Right cardiac atrium (tissue), 5 donors: Measurements from ENCODE around the gene PARG. TPM values are rescaled to one million over a fixed set of nuclear protein-coding genes. Genes with fewer than 3 reads are reported as not detected.
A peak's percentile ranks its signal among the peaks of the same experiment; 100 is the strongest.
"Not testable (repeated sequence)": the region's sequence is repeated elsewhere in the genome, so short reads cannot be mapped to it uniquely, and the experiment has no call there.

ENCODE experiments used
- ATAC-seq, 2 donors: fragments of 200-7000 bp; cut with Tn5 transposase; one replicate each; pipeline versions ENCODE4 v1.8.0 to v1.9.1; 2020; ENCODE audit warnings: moderate library complexity in 2 of 2, mild to moderate bottlenecking in 1 of 2
- DNase-seq, 3 donors: peaks; one replicate each; pipeline ENCODE4 v3.0.0-alpha.2; 2020
- H3K27ac ChIP-seq: one replicate; pipeline ENCODE4 v1.5.1; 2013; ENCODE audit warnings: mild to moderate bottlenecking, low read length, control low read depth, moderate library complexity
- H3K27me3 ChIP-seq: one replicate; pipeline ENCODE4 v1.6.1; 2013; ENCODE audit not compliant: control insufficient read depth, insufficient read depth
- H3K4me1 ChIP-seq: one replicate; pipeline ENCODE4 v1.6.1; 2013; ENCODE audit warnings: low read length; ENCODE audit not compliant: control insufficient read depth, insufficient read depth
- H3K4me3 ChIP-seq: one replicate; pipeline ENCODE4 v1.5.1; 2013; ENCODE audit warnings: low read length, control low read depth
- H3K9me3 ChIP-seq: one replicate; pipeline ENCODE4 v1.6.1; 2013; ENCODE audit warnings: low read length; ENCODE audit not compliant: control insufficient read depth
- WGBS: extraction: QIAGEN DNeasy Blood & Tissue Kit; methylation state at CpG from one replicate; pipeline ENCODE4 v1.1.7; 2013; 5-methylcytosine and 5-hydroxymethylcytosine counted together
- intact Hi-C, 4 donors: fragments of 100-400 bp; cut with DNase I; formaldehyde crosslinking; loops; one replicate each; pipeline versions ENCODE4 v1.11.0 to v1.14.0; 2022 to 2023
- polyA plus RNA-seq: library from polyadenylated mRNA; stranded (reverse); fragments of 200-250 nt; gene quantifications from one replicate; pipeline ENCODE4 v1.2.3, GENCODE V29; 2013
- total RNA-seq, 4 donors: library from RNA; stranded (reverse); fragmentation: NEBNext Ultra II Directional; extraction: Animal tissue kit (Norgen Biotek cat#: 25700); gene quantifications; one replicate each; pipeline ENCODE4 v1.2.1, GENCODE V29; 2021
- donor health status: healthy with polysubstance abuse.
- donor health status: DM: no; HTN: yes; CAD: no.
- donor health status: DM: no; HTN: no; CAD: no.
- donor health status: DM: no; HTN: yes; CAD: no; lungs with severe emphysema.
- donor health status: DM: yes; HTN: yes; CAD: no.

Gene PARG
- total and polyA plus RNA-seq, 5 donors = 6.7 to 26.2 (median 25.3) TPM

- WGBS = 91% methylated on average over 1 of the region's 2 CpGs
Observed at GRCh38 chr10:49948142-49948541, 6.3 kb upstream of the PARG start.

DNA sequence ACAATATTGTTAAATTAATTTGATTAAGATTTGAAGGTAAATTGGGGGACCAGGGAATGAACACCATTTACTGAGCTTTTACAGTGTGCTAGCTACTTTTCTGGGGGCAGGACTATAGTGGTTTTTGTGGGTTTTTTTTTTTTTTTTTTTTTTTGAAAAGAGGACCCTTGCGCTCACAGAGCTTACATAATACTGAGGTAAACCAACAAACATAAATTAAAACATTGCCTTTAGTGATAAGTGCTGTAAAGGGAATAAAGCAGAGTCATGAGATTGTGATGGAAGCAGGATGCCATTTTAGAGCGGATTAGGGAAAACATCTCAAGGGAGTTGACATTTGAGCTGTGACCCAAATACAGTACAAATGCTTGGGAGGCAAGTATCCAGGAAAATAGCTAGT lies 1.8 kb upstream of the PARG start:
- intact Hi-C loops, H3K4me1 ChIP-seq, H3K4me3 ChIP-seq, ATAC-seq, H3K27me3 ChIP-seq, H3K9me3 ChIP-seq, H3K27ac ChIP-seq, DNase-seq: not testable (repeated sequence)
- WGBS = 68% methylated on average over 2 of the region's 2 CpGs

More at GRCh38 chr10:49948142-49948541, 6.3 kb upstream of the PARG start:
- H3K4me1 ChIP-seq, H3K27ac ChIP-seq, DNase-seq, H3K4me3 ChIP-seq, H3K27me3 ChIP-seq, intact Hi-C loops, ATAC-seq, H3K9me3 ChIP-seq: not testable (repeated sequence)

GRCh38 chr10:49942339-49942705 lies 495 bp upstream of the PARG start:
- H3K4me3 ChIP-seq = peak overlapping the region; percentile 69
- intact Hi-C loops, H3K4me1 ChIP-seq, H3K9me3 ChIP-seq, H3K27me3 ChIP-seq, DNase-seq: not testable (repeated sequence)
- under 1% methylated on average over 12 of the region's 12 CpGs for WGBS
- ATAC-seq = peak; percentile 21 to 33
- H3K27ac ChIP-seq = peak overlapping the region; percentile 74

GRCh38 chr10:49931959-49932728 lies 9.7 kb downstream of the PARG start:
- 72% methylated on average over 7 of the region's 7 CpGs for WGBS
- ATAC-seq, DNase-seq, H3K27ac ChIP-seq, H3K27me3 ChIP-seq, H3K4me3 ChIP-seq, H3K4me1 ChIP-seq, intact Hi-C loops, H3K9me3 ChIP-seq: not testable (repeated sequence)

- not testable (repeated sequence) for H3K9me3 ChIP-seq
Observed at GRCh38 chr10:49931276-49931675, 10.6 kb downstream of the PARG start.

DNA sequence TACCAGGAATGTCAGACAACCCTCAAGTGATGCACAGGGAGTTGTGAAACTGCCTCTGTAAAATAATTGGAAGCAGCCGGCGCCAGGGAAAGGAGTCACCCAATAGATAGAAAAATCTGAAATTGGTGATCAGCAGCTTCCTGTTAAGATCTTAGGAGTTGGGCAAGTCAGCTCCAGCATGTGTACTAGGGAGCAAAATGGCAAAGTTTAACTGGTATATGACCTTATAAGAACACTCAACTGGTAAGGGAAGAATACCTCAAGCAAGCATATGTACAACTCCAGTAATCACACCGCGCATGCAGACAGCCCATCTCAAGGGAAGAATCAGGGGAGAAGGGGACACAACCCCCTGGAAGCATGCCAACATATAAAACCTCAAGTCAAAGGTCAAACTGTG lies 18.3 kb downstream of the PARG start:
- DNase-seq = not testable (repeated sequence)

More at GRCh38 chr10:49931276-49931675, 10.6 kb downstream of the PARG start:
- H3K27me3 ChIP-seq, ATAC-seq, H3K4me3 ChIP-seq, H3K4me1 ChIP-seq, H3K27ac ChIP-seq, intact Hi-C loops, DNase-seq: not testable (repeated sequence)
- 76% methylated on average over 4 of the region's 5 CpGs for WGBS

DNA sequence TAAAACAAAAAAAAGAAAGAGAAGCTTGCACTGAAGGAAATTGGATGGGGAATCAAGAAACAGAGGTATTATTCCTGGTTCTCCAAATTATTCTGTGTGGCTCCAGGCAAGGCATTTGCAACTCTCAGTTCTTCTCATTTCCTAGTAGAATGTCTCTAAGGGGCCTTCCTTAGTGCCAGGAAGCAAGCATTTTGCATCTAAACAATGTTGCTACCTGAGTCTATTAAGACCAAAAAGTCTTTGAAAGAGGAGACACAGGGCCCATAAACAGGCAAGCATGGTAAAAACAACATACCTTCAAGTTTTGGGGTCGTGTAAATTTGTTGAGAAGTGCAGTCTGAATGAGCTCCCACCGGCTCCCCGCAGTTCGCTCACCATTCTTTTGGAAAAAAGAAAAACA lies 19.8 kb downstream of the PARG start:
- WGBS = 82% methylated on average over 4 of the region's 4 CpGs
- H3K4me3 ChIP-seq, H3K4me1 ChIP-seq, ATAC-seq, intact Hi-C loops, H3K27ac ChIP-seq, H3K9me3 ChIP-seq, DNase-seq, H3K27me3 ChIP-seq: not testable (repeated sequence)

More for the DNA sequence above, 18.3 kb downstream of the PARG start:
- WGBS = 90% methylated on average over 4 of the region's 4 CpGs
- H3K4me1 ChIP-seq, intact Hi-C loops, H3K27me3 ChIP-seq, H3K9me3 ChIP-seq, H3K27ac ChIP-seq, ATAC-seq, H3K4me3 ChIP-seq: not testable (repeated sequence)

GRCh38 chr10:49917927-49918326 lies 23.9 kb downstream of the PARG start:
- H3K4me1 ChIP-seq, H3K27me3 ChIP-seq, ATAC-seq, intact Hi-C loops, H3K4me3 ChIP-seq, H3K27ac ChIP-seq, DNase-seq, H3K9me3 ChIP-seq: not testable (repeated sequence)

DNA sequence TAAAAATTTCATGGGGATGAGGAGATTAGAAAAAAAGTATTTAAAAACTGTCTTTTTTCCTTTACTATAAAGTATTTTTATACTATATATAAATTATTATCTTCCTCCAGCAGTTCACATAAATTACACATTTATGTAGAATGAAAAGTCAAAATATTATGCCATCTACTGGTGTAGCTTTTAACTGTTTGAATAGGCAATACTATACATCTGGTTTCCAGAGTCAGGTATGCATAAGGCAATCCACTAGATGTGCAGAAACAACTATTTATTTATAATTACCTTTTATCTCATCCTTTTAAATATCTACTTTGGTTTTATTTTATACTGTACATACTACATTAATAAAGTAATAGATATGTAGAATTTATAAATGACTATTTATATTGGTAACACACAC lies 25.4 kb downstream of the PARG start:
- intact Hi-C loops = not testable (repeated sequence)

GRCh38 chr10:49910295-49910694 lies 31.5 kb downstream of the PARG start:
- intact Hi-C loops, H3K4me1 ChIP-seq, H3K4me3 ChIP-seq, H3K27ac ChIP-seq, DNase-seq, H3K27me3 ChIP-seq, H3K9me3 ChIP-seq, ATAC-seq: not testable (repeated sequence)
- WGBS = no CpG with 5 or more reads among the region's 1 CpG

More for the DNA sequence above, 25.4 kb downstream of the PARG start:
- not testable (repeated sequence) for ATAC-seq, H3K4me3 ChIP-seq, H3K9me3 ChIP-seq, H3K27ac ChIP-seq, H3K4me1 ChIP-seq, DNase-seq, H3K27me3 ChIP-seq

DNA sequence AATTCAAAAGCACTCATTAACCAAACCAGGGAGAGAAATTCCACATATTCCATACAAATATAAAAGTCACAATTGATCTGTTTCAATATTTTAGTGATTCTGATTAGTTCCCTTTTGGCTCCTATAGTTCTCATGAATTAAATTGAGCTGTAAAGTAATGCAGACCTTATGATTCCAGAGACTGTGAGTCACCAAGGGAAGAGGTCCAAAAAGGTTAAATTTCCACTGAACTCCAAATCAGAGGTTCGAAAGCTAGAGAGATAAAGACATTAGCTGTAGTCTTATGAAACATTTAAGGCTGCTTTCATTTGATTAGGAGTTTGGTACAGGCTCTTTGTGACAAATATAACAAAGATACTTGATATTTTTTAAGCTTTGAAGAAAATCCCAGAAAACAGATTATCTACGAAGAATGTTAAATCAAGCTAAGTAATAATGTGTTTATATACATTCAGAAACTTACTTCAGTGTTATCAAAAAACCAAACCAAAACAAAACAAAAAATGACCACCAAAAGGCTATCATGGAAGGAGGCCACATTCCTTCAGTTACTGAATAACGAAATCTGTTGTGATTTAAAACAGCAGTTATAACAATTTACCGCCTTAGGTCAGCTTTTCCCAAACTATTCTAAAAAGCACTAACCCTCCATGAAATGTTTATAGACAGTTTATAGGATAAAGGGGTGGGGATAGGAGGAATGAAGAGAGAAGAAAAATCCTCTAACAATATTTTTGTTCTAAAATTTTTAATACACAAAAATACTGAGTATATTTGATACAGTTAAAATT lies 33.3 kb downstream of the PARG start:
- ATAC-seq, DNase-seq, intact Hi-C loops, H3K4me1 ChIP-seq, H3K4me3 ChIP-seq, H3K27ac ChIP-seq, H3K27me3 ChIP-seq, H3K9me3 ChIP-seq: not testable (repeated sequence)
- WGBS = 64% methylated on average over 4 of the region's 4 CpGs
